Uterus (tissue), 2 donors: Measurements from ENCODE around the gene MAMDC2.

Source experiments
- CTCF ChIP-seq, 4 experiments: fragments of 200-600 bp in 2 of 4; fragments of 450-650 bp in 2 of 4; sonication (generic) in 2 of 4; IDR thresholded peaks; one replicate each; pipeline ENCODE4 v1.5.1; 2016 to 2019; ENCODE audit warnings: antibody characterized with exemption in 4 of 4, mild to moderate bottlenecking in 2 of 4, moderate library complexity in 1 of 4
- POLR2A ChIP-seq, 2 donors: fragments of 450-650 bp; IDR thresholded peaks; one replicate each; pipeline ENCODE4 v1.6.1; 2016; ENCODE audit warnings: antibody characterized with exemption in 2 of 2, mild to moderate bottlenecking in 1 of 2, moderate library complexity in 1 of 2

DNA sequence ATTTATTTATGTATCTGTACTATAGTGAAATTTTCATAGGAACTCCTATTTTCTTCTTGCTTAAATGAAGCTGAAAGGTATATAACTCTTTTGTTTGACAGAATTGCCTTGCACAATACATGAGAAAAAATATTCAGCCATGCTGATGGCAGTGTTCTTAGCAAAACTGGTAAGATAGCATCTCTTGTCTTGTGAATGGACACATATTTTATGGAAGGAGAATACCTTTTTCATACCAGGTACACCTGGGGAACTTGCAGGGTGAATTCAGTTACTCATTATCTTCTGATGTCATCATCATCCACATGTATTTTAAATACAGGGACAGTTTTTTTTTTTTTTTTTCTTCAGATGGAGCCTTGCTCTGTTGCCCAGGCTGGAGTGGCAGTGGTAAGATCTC is 49.4 kb downstream of the MAMDC2 start:
- TF ChIP-seq CTCF (IDR thresholded peaks at IDR 0.05) (no peak), POLR2A (IDR thresholded peaks at IDR 0.05) (no peak)
